ENCODE results near the gene BLCAP.

The BLCAP gene

DNA sequence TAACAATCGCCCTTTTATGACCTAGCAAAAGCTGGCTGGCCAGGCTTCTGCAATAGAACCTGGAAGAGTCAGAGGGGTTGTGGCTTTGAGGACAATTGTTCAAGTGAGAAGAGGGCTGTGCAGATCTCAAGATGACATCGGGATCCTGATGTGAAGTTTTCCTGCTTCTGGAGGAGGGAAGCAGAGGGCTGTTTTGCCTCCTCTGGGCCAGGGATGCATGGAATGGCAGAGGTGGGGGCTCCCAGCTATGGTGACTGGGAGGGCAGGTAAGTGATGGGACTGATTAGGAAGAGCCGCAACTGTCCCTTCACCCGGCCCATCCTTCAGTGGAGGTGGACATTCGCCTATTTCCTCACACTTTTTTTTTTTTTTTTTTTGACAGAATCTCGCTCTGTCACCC is 43.4 kb upstream of the BLCAP start:
- CTCF ChIA-PET: no interaction called here
- DNase-seq (ENCODE audit: extremely low spot score): no peak
- POLR2A ChIA-PET: no interaction called here
- TF ChIP-seq, protein P1, sequence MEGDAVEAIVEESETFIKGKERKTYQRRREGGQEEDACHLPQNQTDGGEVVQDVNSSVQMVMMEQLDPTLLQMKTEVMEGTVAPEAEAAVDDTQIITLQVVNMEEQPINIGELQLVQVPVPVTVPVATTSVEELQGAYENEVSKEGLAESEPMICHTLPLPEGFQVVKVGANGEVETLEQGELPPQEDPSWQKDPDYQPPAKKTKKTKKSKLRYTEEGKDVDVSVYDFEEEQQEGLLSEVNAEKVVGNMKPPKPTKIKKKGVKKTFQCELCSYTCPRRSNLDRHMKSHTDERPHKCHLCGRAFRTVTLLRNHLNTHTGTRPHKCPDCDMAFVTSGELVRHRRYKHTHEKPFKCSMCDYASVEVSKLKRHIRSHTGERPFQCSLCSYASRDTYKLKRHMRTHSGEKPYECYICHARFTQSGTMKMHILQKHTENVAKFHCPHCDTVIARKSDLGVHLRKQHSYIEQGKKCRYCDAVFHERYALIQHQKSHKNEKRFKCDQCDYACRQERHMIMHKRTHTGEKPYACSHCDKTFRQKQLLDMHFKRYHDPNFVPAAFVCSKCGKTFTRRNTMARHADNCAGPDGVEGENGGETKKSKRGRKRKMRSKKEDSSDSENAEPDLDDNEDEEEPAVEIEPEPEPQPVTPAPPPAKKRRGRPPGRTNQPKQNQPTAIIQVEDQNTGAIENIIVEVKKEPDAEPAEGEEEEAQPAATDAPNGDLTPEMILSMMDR (IDR thresholded peaks at IDR 0.05; ENCODE audit: control extremely low read depth, extremely low read depth, low read depth, missing control alignments): no peak

DNA sequence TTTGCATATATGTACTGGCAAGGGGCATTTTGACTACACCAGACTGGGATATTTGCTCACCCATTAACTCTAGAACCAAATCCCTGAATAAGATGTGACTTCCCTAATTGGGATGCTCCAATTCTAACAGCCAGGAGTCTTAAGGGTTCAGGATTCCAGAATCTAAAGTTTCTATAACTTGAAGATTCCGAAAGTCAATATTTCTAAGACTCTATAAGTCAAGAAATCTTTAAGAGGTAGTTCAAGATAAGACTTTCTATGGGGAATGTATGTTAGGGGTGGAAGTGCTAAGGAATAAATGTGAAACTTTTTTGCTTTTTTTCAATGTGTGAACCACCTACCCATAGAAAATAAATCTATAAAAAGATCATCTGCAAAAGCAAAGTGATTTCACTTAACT is 42.7 kb upstream of the BLCAP start:
- TF ChIP-seq, protein P1 (IDR thresholded peaks at IDR 0.05; ENCODE audit: control extremely low read depth, extremely low read depth, low read depth, missing control alignments): no peak
- ChIA-PET CTCF (interaction anchor here (2.0 kb wide), 1 partner anchor 15 kb away, joined by 6 read pairs; no protein-coding TSS in a partner anchor), POLR2A (no interaction called here)
- no peak for DNase-seq (ENCODE audit: extremely low spot score)

DNA sequence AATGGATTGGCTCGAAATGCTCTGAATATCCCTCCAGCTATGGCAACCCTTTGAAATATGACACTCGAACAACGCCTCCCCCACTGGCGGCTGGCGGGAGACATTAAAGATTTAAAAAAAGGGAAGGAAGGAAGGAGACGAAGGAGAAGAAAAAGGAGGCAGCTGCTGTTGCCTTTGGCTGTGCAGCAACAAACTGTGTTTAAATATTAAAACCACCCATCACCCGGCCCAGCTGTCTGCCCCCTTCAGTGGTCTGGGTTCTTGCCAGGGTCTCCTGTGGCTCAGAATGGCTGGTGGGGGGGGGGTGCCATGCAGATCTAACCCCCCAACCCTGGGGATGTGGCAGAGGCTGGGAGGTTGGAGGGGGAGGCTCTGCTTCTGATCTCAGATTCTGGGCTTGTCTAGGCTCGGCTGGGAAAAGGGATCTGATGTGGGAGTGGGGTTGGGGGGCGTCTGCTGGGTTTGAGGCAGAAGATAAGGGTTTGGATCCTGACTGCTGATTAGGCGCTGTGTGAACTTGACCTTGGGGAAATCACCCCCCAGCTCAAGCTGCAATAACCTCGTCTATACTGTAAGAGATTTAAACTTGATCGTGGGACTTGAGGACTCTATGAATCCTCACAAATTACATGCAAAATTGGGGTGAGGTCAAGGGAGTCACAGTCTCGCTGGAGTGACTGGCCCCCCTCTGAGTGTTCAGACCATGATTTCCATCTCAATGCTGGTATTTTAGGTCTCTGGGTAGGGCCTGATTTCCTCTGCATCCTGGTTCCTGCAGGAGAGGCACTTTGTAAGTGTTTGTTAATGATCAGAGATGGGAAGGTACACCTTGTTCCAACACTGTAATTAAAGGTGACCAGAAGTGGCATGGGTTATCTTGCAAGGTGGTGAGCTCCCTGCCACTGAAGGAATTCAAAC is 40.3 kb upstream of the BLCAP start:
- TF ChIP-seq, protein P1 (IDR thresholded peaks at IDR 0.05; ENCODE audit: control extremely low read depth, extremely low read depth, low read depth, missing control alignments): no peak
- no peak for DNase-seq (ENCODE audit: extremely low spot score)
- POLR2A ChIA-PET: no interaction called here
- CTCF ChIA-PET: interaction anchor here (1.4 to 4.4 kb wide), 2 partner anchors 425 to 654 kb away, joined by 4 to 43 read pairs; no protein-coding TSS in a partner anchor

DNA sequence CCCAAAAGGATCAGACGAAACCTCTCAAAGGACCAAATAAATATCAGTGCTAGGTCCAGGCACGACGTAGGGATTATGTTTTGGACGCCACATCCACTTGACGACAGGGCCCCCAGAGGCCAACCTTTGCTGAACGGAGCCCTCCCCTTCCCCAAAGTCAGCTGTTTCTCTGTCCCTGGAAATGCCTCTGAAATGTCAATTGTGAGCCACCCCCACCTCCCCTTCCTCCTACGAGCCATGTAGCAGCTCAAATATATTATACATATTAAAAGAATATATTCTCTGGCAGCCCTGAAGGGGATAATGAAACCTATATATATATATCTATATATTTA is 39.6 kb upstream of the BLCAP start:
- CTCF ChIA-PET: interaction anchor here (1.4 to 4.4 kb wide), 2 partner anchors 426 to 655 kb away, joined by 4 to 43 read pairs; no protein-coding TSS in a partner anchor
- POLR2A ChIA-PET: no interaction called here
- TF ChIP-seq, protein P1 (IDR thresholded peaks at IDR 0.05; ENCODE audit: control extremely low read depth, extremely low read depth, low read depth, missing control alignments): no peak
- DNase-seq (ENCODE audit: extremely low spot score): no peak

- DNase-seq (ENCODE audit: extremely low spot score): no peak
- ChIA-PET POLR2A (no interaction called here), CTCF (interaction anchor here (1.3 to 5.6 kb wide), 5 partner anchors 8 to 655 kb away, joined by 3 to 54 read pairs (median 24); no protein-coding TSS in a partner anchor)
- TF ChIP-seq, protein P1 (IDR thresholded peaks at IDR 0.05; ENCODE audit: control extremely low read depth, extremely low read depth, low read depth, missing control alignments): no peak
These were observed 39.1 kb upstream of the BLCAP start for GRCh38 chr20:37566590-37567330.

DNA sequence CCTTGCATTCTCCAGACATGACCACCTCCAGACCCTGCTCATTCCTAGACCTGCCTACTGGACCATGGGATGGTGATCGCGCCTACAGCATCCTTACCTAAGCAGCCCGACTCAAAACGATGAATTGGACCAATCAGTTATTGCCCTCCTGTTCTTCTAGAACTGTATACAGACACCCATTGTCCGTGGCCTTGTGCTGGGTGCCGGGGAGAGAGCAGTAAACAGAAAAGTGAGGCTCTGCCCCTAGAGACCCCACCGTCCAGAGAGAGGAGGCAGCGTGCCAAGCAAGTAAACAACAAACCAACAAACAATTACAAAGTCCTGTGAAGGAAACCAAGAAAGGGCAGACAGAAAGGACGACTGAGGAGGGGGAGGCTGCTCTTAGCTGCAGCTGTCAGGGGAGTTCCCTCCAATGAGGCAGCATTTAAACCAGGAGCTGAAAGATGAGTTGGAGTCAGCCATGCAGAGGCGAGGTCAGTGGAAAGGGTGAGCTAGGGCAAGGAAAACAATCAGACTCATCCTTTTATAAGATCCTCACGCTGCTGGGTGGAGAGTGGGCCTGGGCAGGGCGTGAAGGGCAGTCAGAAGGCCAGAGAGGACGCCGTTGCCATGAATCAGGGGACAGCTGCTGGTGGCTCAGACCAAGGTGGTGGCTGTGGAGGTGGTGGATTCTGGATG is 37.6 kb upstream of the BLCAP start:
- ChIA-PET POLR2A (no interaction called here), CTCF (interaction anchor here (1.0 to 5.6 kb wide), 23 partner anchors 9 to 662 kb away, joined by 3 to 54 read pairs (median 5); partner anchors contain the start of gene TGM2)
- TF ChIP-seq, protein P1 (IDR thresholded peaks at IDR 0.05; ENCODE audit: control extremely low read depth, extremely low read depth, low read depth, missing control alignments): no peak
- DNase-seq (ENCODE audit: extremely low spot score): no peak
